HPDE6-E6E7 (cell line): ENCODE results near the gene DRGX.

ENCODE experiments used
- DNase-seq: peaks from one replicate; pipeline ENCODE4 v3.0.0; 2011; ENCODE audit warnings: missing footprints; ENCODE audit errors: extremely low spot score

The DRGX gene

GRCh38 chr10:49395741-49396665, at the start of gene DRGX:
Gene DRGX (minus strand): TSS chr10:49396089. CDS start chr10:49395440, 649 bp downstream.
- no peak for DNase-seq

- no peak for DNase-seq
These were observed 48.5 kb upstream of the DRGX start for GRCh38 chr10:49444349-49444748.

- no peak for DNase-seq
These were observed 47.0 kb upstream of the DRGX start for GRCh38 chr10:49442863-49443262.

GRCh38 chr10:49441488-49442476, 45.9 kb upstream of the DRGX start:
- DNase-seq = no peak

- no peak for DNase-seq
These were observed 39.3 kb upstream of the DRGX start for GRCh38 chr10:49435225-49435624.

GRCh38 chr10:49433069-49433468, 37.2 kb upstream of the DRGX start:
- no peak for DNase-seq

GRCh38 chr10:49431426-49431825, 35.5 kb upstream of the DRGX start:
- DNase-seq = no peak

GRCh38 chr10:49429458-49429857, 33.6 kb upstream of the DRGX start:
- DNase-seq = no peak

- no peak for DNase-seq
These were observed 30.8 kb upstream of the DRGX start for GRCh38 chr10:49426490-49427360.

- DNase-seq = peak; percentile 98
These were observed 23.1 kb upstream of the DRGX start for GRCh38 chr10:49419005-49419404.

GRCh38 chr10:49418328-49418727, 22.4 kb upstream of the DRGX start:
- no peak for DNase-seq

- no peak for DNase-seq
These were observed 22.1 kb upstream of the DRGX start for GRCh38 chr10:49418053-49418326.

- DNase-seq = no peak
These were observed 21.6 kb upstream of the DRGX start for GRCh38 chr10:49417311-49418052.

GRCh38 chr10:49415846-49416245, 20.0 kb upstream of the DRGX start:
- DNase-seq = no peak

GRCh38 chr10:49415109-49415508, 19.2 kb upstream of the DRGX start:
- DNase-seq = no peak

- DNase-seq = no peak
These were observed 18.6 kb upstream of the DRGX start for GRCh38 chr10:49414496-49414895.

GRCh38 chr10:49412571-49412970, 16.7 kb upstream of the DRGX start:
- DNase-seq = no peak

GRCh38 chr10:49410365-49411074, 14.6 kb upstream of the DRGX start:
- DNase-seq = no peak

- DNase-seq = no peak
These were observed 13.9 kb upstream of the DRGX start for GRCh38 chr10:49409755-49410154.
